LNCaP clone FGC (cell line): ENCODE measurements around the gene SELENOO.
A peak's percentile ranks its signal among the peaks of the same experiment; 100 is the strongest.

Experiments used
- DNase-seq: peaks from one replicate; pipeline ENCODE4 v3.0.0-alpha.2; 2011; ENCODE audit warnings: low read depth
- H3K4me3 ChIP-seq: 2 replicates; pipeline ENCODE4 v1.5.1; 2011; ENCODE audit warnings: mild to moderate bottlenecking, low read depth, low read length, control low read depth
- TF ChIP-seq, protein P1 (sequence below): IDR thresholded peaks from 2 replicates; pipeline ENCODE4 v1.5.1; 2012; ENCODE audit warnings: mild to moderate bottlenecking; ENCODE audit not compliant: control insufficient read depth, insufficient read depth; ENCODE audit errors: extremely low read depth

Gene SELENOO

GRCh38 chr22:50183141-50183971, 17.5 kb upstream of the SELENOO start:
- TF ChIP-seq, protein P1, sequence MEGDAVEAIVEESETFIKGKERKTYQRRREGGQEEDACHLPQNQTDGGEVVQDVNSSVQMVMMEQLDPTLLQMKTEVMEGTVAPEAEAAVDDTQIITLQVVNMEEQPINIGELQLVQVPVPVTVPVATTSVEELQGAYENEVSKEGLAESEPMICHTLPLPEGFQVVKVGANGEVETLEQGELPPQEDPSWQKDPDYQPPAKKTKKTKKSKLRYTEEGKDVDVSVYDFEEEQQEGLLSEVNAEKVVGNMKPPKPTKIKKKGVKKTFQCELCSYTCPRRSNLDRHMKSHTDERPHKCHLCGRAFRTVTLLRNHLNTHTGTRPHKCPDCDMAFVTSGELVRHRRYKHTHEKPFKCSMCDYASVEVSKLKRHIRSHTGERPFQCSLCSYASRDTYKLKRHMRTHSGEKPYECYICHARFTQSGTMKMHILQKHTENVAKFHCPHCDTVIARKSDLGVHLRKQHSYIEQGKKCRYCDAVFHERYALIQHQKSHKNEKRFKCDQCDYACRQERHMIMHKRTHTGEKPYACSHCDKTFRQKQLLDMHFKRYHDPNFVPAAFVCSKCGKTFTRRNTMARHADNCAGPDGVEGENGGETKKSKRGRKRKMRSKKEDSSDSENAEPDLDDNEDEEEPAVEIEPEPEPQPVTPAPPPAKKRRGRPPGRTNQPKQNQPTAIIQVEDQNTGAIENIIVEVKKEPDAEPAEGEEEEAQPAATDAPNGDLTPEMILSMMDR: no peak
- DNase-seq: no peak
- H3K4me3 ChIP-seq: no peak overlapping the region

DNA sequence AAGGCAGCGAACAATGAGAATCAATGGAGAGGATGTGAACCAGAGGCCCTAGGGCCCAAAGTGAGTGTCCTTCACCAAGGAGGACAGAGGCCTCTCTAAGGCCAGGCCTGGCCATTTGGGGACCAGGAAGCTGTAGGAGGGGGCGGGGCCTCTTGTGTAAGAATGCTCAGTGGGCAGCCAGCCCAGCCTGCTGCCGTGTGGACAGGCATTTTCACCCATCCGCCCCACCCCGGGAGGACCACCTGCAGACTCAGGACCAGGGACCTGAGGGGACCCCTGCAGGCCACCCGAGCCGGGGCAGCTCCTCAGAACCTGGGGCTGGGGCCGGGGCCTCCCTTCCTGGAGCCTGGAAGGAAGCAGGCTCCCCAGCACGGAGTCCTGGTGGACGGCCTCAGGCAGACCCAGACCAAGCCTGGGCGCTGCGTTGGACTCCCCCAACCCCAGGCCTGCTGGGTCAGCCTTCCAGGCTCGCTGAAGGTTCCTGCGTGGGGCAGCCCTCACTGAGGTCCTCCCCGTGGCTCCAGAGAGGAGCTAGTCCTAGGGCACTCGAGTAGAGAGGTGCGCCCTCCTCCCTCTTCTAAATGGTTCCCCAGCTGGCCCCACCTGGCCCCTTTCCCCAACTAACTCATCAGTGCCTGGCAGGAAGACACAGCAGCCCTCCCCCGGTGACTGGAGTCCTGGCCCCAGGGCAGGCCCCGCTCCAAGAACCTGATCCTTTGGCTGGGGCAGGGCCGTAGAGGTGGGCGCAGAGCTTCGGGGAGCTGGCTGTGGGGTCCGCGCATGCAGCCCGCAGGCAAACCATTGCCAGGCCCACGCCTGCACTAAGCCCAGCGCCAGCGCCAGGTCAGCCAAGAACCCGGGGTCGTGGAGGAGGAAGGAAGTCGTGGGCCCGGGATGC, 16.6 kb upstream of the SELENOO start:
- DNase-seq: no peak
- no peak overlapping the region for H3K4me3 ChIP-seq
- TF ChIP-seq, protein P1: no peak

GRCh38 chr22:50184902-50185374, 15.9 kb upstream of the SELENOO start:
- peak overlapping the region; percentile 38 for H3K4me3 ChIP-seq
- no peak for DNase-seq
- TF ChIP-seq, protein P1: no peak

DNA sequence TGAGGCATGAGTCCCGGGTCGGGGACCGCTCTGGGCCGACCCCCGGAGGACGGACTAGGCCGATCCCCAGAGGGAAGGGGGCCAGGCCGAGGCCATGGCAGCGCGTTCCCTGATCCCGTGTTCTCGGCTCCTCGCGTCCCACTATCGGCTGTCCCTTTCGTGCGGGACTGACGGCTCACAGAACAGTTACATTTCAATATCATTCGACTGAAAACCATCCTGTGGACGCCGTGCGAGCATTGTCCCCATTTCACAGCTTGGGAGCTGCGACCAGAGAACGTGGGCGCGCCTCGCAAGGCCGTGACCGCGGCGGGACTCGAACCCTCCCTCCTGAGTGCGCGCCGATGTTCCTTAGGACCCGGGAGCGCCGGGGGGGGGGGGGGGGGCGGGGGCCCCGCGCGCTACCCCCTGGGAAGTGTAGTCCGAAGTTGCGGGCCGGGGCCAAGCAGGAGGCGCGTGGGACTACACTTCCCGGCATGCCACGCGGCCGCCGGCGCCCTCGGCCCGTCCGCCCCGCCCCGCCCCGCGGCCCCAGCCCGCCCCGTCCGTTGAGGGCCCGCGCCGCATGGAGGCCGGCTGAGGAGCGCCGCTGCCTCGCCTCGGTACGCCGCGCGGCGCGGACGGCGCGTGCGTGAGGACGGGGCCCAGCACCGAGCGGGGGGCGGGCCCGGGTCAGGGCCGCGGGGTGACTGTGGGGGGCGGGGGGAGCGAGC, 15.3 kb upstream of the SELENOO start, which contains the start of gene TRABD:
Gene TRABD (plus strand): TSS at position 539 of the 713 bp plus-strand sequence. CDS start 7,148 bp downstream, outside the sequence.
- peak within 1 kb of the TSS; percentile 80 for H3K4me3 ChIP-seq
- TF ChIP-seq, protein P1: no peak
- DNase-seq: peak; percentile 52

- H3K4me3 ChIP-seq: peak overlapping the region; percentile 80
- TF ChIP-seq, protein P1: no peak
- no peak for DNase-seq
These were observed 14.6 kb upstream of the SELENOO start for GRCh38 chr22:50186181-50186714.

DNA sequence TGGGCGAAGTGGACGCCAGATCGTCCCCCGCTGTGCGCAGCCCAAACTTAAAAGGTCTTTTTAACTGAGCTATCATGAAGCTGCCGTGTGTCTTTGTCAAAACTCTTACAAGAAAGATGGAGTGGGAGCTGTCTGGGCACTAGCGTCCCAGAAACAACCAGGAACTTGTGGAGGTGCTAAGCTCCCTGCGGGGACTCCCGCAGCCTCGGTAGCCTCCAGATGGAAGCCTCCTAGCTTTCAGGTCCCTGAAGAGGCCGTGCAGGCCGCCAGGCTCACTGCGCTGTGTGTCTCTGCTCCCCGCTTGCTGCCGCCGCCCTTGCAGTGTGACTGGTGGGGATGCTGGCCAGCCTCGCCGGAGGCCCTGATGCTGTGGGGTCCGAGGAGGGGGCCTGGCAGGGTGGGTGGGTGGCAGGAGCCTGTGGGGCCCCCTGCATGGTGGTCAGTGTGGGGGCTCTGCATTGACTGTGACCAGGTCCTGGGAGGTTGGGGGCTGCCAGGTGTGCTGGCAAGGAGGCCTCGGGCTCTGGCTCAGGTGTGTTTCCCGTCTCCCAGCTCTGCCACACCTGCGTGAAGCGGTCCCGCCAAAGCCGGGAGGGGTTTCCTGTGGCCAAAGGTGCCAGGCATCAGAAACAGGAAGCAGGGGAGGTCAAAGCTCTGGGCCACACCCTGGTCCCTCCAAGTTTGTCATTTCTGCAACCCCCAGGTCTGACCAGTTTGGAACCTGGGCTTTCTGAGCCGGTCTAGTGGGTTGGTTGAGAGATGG, 13.9 kb upstream of the SELENOO start:
- DNase-seq: no peak
- TF ChIP-seq, protein P1: no peak
- H3K4me3 ChIP-seq: peak overlapping the region; percentile 80
